HepG2 (cell line): ENCODE measurements around the gene ESYT3. TPM values are rescaled to one million over a fixed set of nuclear protein-coding genes. Genes with fewer than 3 reads are reported as not detected.
"Not testable (repeated sequence)": the region's sequence is repeated elsewhere in the genome, so short reads cannot be mapped to it uniquely, and the experiment has no call there.

ENCODE experiments used
- ATAC-seq: fragments of 200-7000 bp; cut with Tn5 transposase; 3 replicates; pipeline ENCODE4 v1.9.1; 2020; ENCODE audit warnings: mild to moderate bottlenecking, moderate library complexity
- BruUV-seq: library from RNA; stranded (reverse); fragments of 400-500 nt; replicated peaks from 2 replicates; lab custom pipeline; 2021; lab: Mats Ljungman, UMichigan
- CTCF ChIA-PET: fragments of 300-600 bp; formaldehyde crosslinking; extraction: SDS; loops from one replicate; lab custom pipeline; 2021; ENCODE audit warnings: low total read pairs, inconsistent platforms, low intra/inter-chr PET ratio; lab: Yijun Ruan, JAX
- POLR2A ChIA-PET: fragments of 350-600 bp; sonication (Branson Sonifier 250); formaldehyde crosslinking; loops from one replicate; lab custom pipeline; 2020; ENCODE audit warnings: antibody characterized with exemption, inconsistent platforms; lab: Yijun Ruan, JAX
- DNase-seq: peaks from one replicate; pipeline ENCODE4 v3.0.0-alpha.2; 2015; ENCODE audit warnings: low spot score
- FAIRE-seq: peaks from 3 replicates; lab custom pipeline; 2011; peaks lifted over from hg19 to GRCh38; lab: Jason Lieb, UNC
- H2AFZ ChIP-seq: one replicate; pipeline ENCODE4 v1.6.1; 2011; ENCODE audit warnings: low read length, inconsistent platforms
- H3K27ac ChIP-seq: fragments of 300-600 bp; 3 replicates; pipeline ENCODE4 v1.8.0; 2011; ENCODE audit warnings: mixed run types, mild to moderate bottlenecking, mixed read lengths, low read length, inconsistent platforms; ENCODE audit not compliant: insufficient read depth; ENCODE audit errors: extremely low read length
- H3K27me3 ChIP-seq, 2 experiments: fragments of 200-600 bp in 1 of 2; 2 replicates in 1 of 2; 3 replicates in 1 of 2; pipeline versions ENCODE4 v1.6.0 to v1.8.0; 2011; ENCODE audit warnings: low read length in 2 of 2, mild to moderate bottlenecking in 2 of 2, moderate library complexity in 2 of 2, inconsistent platforms in 1 of 2; ENCODE audit not compliant: insufficient read depth in 2 of 2, control insufficient read depth in 1 of 2
- H3K36me3 ChIP-seq, 2 experiments: fragments of 200-600 bp in 1 of 2; replicated peaks in 1 of 2; 2 replicates in 1 of 2; 3 replicates in 1 of 2; pipeline versions ENCODE4 v1.5.1 to v1.8.0; 2011; ENCODE audit warnings: low read length in 2 of 2, inconsistent platforms in 1 of 2; ENCODE audit not compliant: insufficient read depth in 2 of 2, control insufficient read depth in 1 of 2
- H3K4me1 ChIP-seq: 2 replicates; pipeline ENCODE4 v1.5.1; 2012; ENCODE audit warnings: low read length, inconsistent platforms; ENCODE audit not compliant: insufficient read depth
- H3K4me2 ChIP-seq: 2 replicates; pipeline ENCODE4 v1.6.0; 2011; ENCODE audit warnings: low read depth, low read length, inconsistent platforms
- H3K4me3 ChIP-seq, 3 experiments: fragments of 200-600 bp in 1 of 3; sonication (generic), shearing (Covaris generic) in 1 of 3; replicated peaks in 1 of 3; 2 replicates each; pipeline ENCODE4 v1.5.1; 2011 to 2016; ENCODE audit warnings: low read length in 3 of 3, inconsistent platforms in 2 of 3, low read depth in 2 of 3, mild to moderate bottlenecking in 2 of 3, control low read depth in 1 of 3, mixed read lengths in 1 of 3; ENCODE audit not compliant: insufficient read depth in 1 of 3
- H3K79me2 ChIP-seq: one replicate; pipeline ENCODE4 v1.6.1; 2011; ENCODE audit warnings: low read length, inconsistent platforms; ENCODE audit not compliant: insufficient read depth
- H3K9ac ChIP-seq: 2 replicates; pipeline ENCODE4 v1.6.0; 2011; ENCODE audit warnings: mild to moderate bottlenecking, low read depth, low read length, inconsistent platforms; ENCODE audit not compliant: insufficient read depth
- H3K9me3 ChIP-seq: 2 replicates; pipeline ENCODE4 v1.5.1; 2012; ENCODE audit warnings: mild to moderate bottlenecking, low read length
- H4K20me1 ChIP-seq: 2 replicates; pipeline ENCODE4 v1.6.0; 2011; ENCODE audit warnings: inconsistent platforms, mild to moderate bottlenecking, low read length, moderate library complexity; ENCODE audit not compliant: insufficient read depth
- MTA3 ChIP-seq: sonication (generic); formaldehyde crosslinking; IDR thresholded peaks from 2 replicates; pipeline ENCODE4 v1.4.0; 2020; ENCODE audit warnings: missing genetic modification reagents
- SNAPC2 ChIP-seq: sonication (generic); formaldehyde crosslinking; IDR thresholded peaks from 2 replicates; pipeline ENCODE4 v1.8.1; 2022; ENCODE audit warnings: mild to moderate bottlenecking, missing genetic modification reagents
- ZNF556 ChIP-seq: sonication (generic); formaldehyde crosslinking; IDR thresholded peaks from 2 replicates; pipeline ENCODE4 v1.4.0; 2020; ENCODE audit warnings: mild to moderate bottlenecking, missing genetic modification reagents, borderline replicate concordance
- ZSCAN12 ChIP-seq: sonication (generic); formaldehyde crosslinking; IDR thresholded peaks from 2 replicates; pipeline ENCODE4 v1.9.0; 2021; ENCODE audit warnings: mild to moderate bottlenecking, missing genetic modification reagents
- WGBS: methylation state at CpG from one replicate; pipeline ENCODE4 v1.1.6; 2017; ENCODE audit warnings: low lambda C conversion rate; 5-methylcytosine and 5-hydroxymethylcytosine counted together
- in situ Hi-C: cut with HindIII; loops from 2 replicates; pipeline ENCODE4 v1.10.0; 2017; ENCODE audit warnings: low pct_unique_long_range_greater_than_20kb; ENCODE audit not compliant: extremely low pct_ligation_motif_present
- intact Hi-C: fragments of 100-400 bp; cut with micrococcal nuclease; formaldehyde crosslinking; loops from one replicate; pipeline ENCODE4 v1.10.0; 2022; ENCODE audit not compliant: unreplicated experiment
- polyA plus RNA-seq, 8 experiments: library from polyadenylated mRNA; depleted of rRNA in 3 of 8; stranded (reverse) in 7 of 8; unstranded in 1 of 8; fragments of >200 nt; fragmentation: Illumina TruSeq in 4 of 8; extraction: Trizol in 4 of 8; gene quantifications; 2 replicates each; pipeline versions ENCODE4 v1.2.1 to v1.2.3, GENCODE V29; 2011 to 2016; ENCODE audit warnings: low read depth in 4 of 8, missing spikeins in 1 of 8, mixed read lengths in 1 of 8; ENCODE audit not compliant: insufficient read depth in 1 of 8
- total RNA-seq, 5 experiments: library from RNA; depleted of rRNA; stranded (reverse); fragments of >200 nt; fragmentation: Illumina TruSeq; extraction: Trizol; gene quantifications; 2 replicates each; pipeline ENCODE4 v1.2.3, GENCODE V29; 2016; ENCODE audit warnings: low read depth in 1 of 5

ESYT3 gene
- total and polyA plus RNA-seq, 2 of the 13 experiments (the other 11 are each of a cell fraction or from before 2014, with no cell fraction given), result 1.5 to 4.1 TPM

GRCh38 chr3:138486580-138486979 is 52.2 kb downstream of the ESYT3 start:
- WGBS, result 95% methylated on average over 6 of the region's 6 CpGs
- CTCF ChIA-PET, ATAC-seq: not testable (repeated sequence)

GRCh38 chr3:138491971-138492370 is 57.6 kb downstream of the ESYT3 start:
- Histone ChIP-seq H3K9ac (no peak overlapping the region), H3K4me1 (peaks cover 13% of the 10 kb centered on the region), H3K27ac (no peak overlapping the region), H3K4me2 (no peak overlapping the region), H3K27me3 (no peaks in the 10 kb centered on the region), H3K36me3 (0 out of 5 replicates have a peak, but pooled peaks cover 0 to 2% of the 10 kb centered on the region in 2 experiments), H4K20me1 (no peaks in the 10 kb centered on the region), H3K4me3 (no peak overlapping the region), H2AFZ (no peak overlapping the region), H3K79me2 (no peaks in the 10 kb centered on the region), H3K9me3 (peaks cover 11% of the 10 kb centered on the region; the same call in 1 of the 2 replicates)
- no TSS peak for BruUV-seq
- ATAC-seq (no peak), FAIRE-seq (no peak), DNase-seq (no peak)
- in situ Hi-C loops (no loop called here), intact Hi-C loops (no loop called here)
- WGBS, result 92% methylated on average over 1 of the region's 1 CpG
- ChIA-PET CTCF (no interaction called here), POLR2A (no interaction called here)
- TF ChIP-seq MTA3 (CRISPR knock-in tag) (no peak), ZNF556 (no peak), SNAPC2 (no peak), ZSCAN12 (CRISPR knock-in tag) (no peak)

More at GRCh38 chr3:138486580-138486979, 52.2 kb downstream of the ESYT3 start:
- POLR2A ChIA-PET, BruUV-seq, H3K4me2 ChIP-seq, FAIRE-seq, H2AFZ ChIP-seq, H4K20me1 ChIP-seq, intact Hi-C loops, H3K27ac ChIP-seq, H3K27me3 ChIP-seq, H3K4me3 ChIP-seq, H3K9ac ChIP-seq, H3K4me1 ChIP-seq, H3K36me3 ChIP-seq, in situ Hi-C loops, DNase-seq, H3K79me2 ChIP-seq: not testable (repeated sequence)
- H3K9me3 ChIP-seq, result peaks cover 20% of the 10 kb centered on the region; the same call in 1 of the 2 replicates
